H1 (cell line): Measurements from ENCODE around the gene TUBA4B. TPM values are rescaled to one million over a fixed set of nuclear protein-coding genes. Genes with fewer than 3 reads are reported as not detected.

ENCODE experiments used
- CTCF ChIA-PET: fragments of 300-600 bp; sonication (Branson Sonifier 250); formaldehyde crosslinking; loops from one replicate; lab custom pipeline; 2021; ENCODE audit not compliant: partially characterized antibody; lab: Charles Lee
- POLR2A ChIA-PET: fragments of 300-600 bp; sonication (Branson Sonifier 250); formaldehyde crosslinking; loops from one replicate; lab custom pipeline; 2021; ENCODE audit warnings: inconsistent platforms; ENCODE audit not compliant: partially characterized antibody; lab: Charles Lee
- DNase-seq, 2 experiments: peaks; one replicate each; pipeline versions ENCODE4 v3.0.0 to v3.0.0-alpha.2; 2010 to 2022; ENCODE audit warnings: low spot score in 2 of 2, low read depth in 1 of 2, mixed read lengths in 1 of 2
- FAIRE-seq: peaks from 2 replicates; lab custom pipeline; 2011; peaks lifted over from hg19 to GRCh38; lab: Jason Lieb, UNC
- H2AFZ ChIP-seq: 2 replicates; pipeline ENCODE4 v1.8.1; 2012; ENCODE audit warnings: low read length, inconsistent platforms
- H2AK5ac ChIP-seq: 2 replicates; pipeline ENCODE4 v1.6.1; 2013; ENCODE audit warnings: low read depth, low read length
- H2BK120ac ChIP-seq: replicated peaks from 2 replicates; pipeline ENCODE3; 2013; ENCODE audit warnings: low read depth, low read length, inconsistent platforms
- H2BK12ac ChIP-seq: 2 replicates; pipeline ENCODE4 v1.6.1; 2013; ENCODE audit warnings: low read depth, low read length
- H2BK15ac ChIP-seq: 2 replicates; pipeline ENCODE4 v1.6.1; 2013; ENCODE audit warnings: low read length
- H2BK20ac ChIP-seq: 2 replicates; pipeline ENCODE4 v1.6.1; 2013; ENCODE audit warnings: low read length
- H2BK5ac ChIP-seq: 2 replicates; pipeline ENCODE4 v1.6.1; 2013; ENCODE audit warnings: low read depth, low read length
- H3K14ac ChIP-seq: 2 replicates; pipeline ENCODE4 v1.6.1; 2013; ENCODE audit warnings: inconsistent platforms; ENCODE audit not compliant: insufficient read length
- H3K18ac ChIP-seq: 2 replicates; pipeline ENCODE4 v1.6.1; 2013; ENCODE audit warnings: low read length; ENCODE audit errors: extremely low read depth
- H3K23ac ChIP-seq: 2 replicates; pipeline ENCODE4 v1.6.1; 2013; ENCODE audit warnings: inconsistent platforms; ENCODE audit not compliant: insufficient read length
- H3K23me2 ChIP-seq: 2 replicates; pipeline ENCODE4 v1.6.1; 2013; ENCODE audit warnings: low read depth, low read length
- H3K27ac ChIP-seq: 2 replicates; pipeline ENCODE4 v1.6.1; 2011; ENCODE audit warnings: low read depth, low read length, inconsistent platforms
- H3K27me3 ChIP-seq, 4 experiments: replicated peaks in 1 of 4; 1 replicate in 1 of 4; 2 replicates in 3 of 4; pipeline versions ENCODE4 v1.6.1 to v1.8.1; 2011 to 2013; ENCODE audit warnings: low read length in 3 of 4, mild to moderate bottlenecking in 3 of 4, inconsistent platforms in 2 of 4, mixed read lengths in 2 of 4, moderate library complexity in 1 of 4; ENCODE audit not compliant: control insufficient read depth in 3 of 4, insufficient read depth in 3 of 4; ENCODE audit errors: extremely low read depth in 1 of 4
- H3K36me3 ChIP-seq, 4 experiments: 2 replicates each; pipeline versions ENCODE4 v1.6.1 to v1.8.1; 2011 to 2013; ENCODE audit warnings: mild to moderate bottlenecking in 4 of 4, low read length in 3 of 4, moderate library complexity in 2 of 4, control low read depth in 1 of 4, inconsistent platforms in 1 of 4; ENCODE audit not compliant: insufficient read depth in 4 of 4, control insufficient read depth in 2 of 4
- H3K4ac ChIP-seq: replicated peaks from 2 replicates; pipeline ENCODE3; 2013; ENCODE audit warnings: low read length, low read depth, mixed read lengths, inconsistent platforms; ENCODE audit not compliant: insufficient read length
- H3K4me1 ChIP-seq, 4 experiments: replicated peaks in 1 of 4; 1 replicate in 1 of 4; 2 replicates in 3 of 4; pipeline versions ENCODE4 v1.6.1 to v1.8.1; 2011 to 2013; ENCODE audit warnings: low read length in 3 of 4, inconsistent platforms in 2 of 4, mixed read lengths in 1 of 4; ENCODE audit not compliant: insufficient read depth in 4 of 4, control insufficient read depth in 3 of 4
- H3K4me2 ChIP-seq, 2 experiments: 2 replicates each; pipeline versions ENCODE4 v1.6.1 to v1.8.1; 2011 to 2013; ENCODE audit warnings: low read depth in 2 of 2, low read length in 2 of 2, control low read depth in 1 of 2, inconsistent platforms in 1 of 2, mild to moderate bottlenecking in 1 of 2; ENCODE audit not compliant: insufficient read depth in 1 of 2
- H3K4me3 ChIP-seq, 4 experiments: fragments of 200-600, 300-600 bp in 1 of 4; sonication (generic), shearing (Covaris generic), sonication (Bioruptor Twin) in 1 of 4; 2 replicates each; pipeline versions ENCODE4 v1.5.1 to v1.8.1; 2011 to 2016; ENCODE audit warnings: low read length in 4 of 4, low read depth in 3 of 4, control low read depth in 2 of 4, inconsistent platforms in 2 of 4, mild to moderate bottlenecking in 2 of 4, mixed read lengths in 1 of 4, moderate library complexity in 1 of 4; ENCODE audit not compliant: insufficient read depth in 2 of 4; ENCODE audit errors: extremely low read depth in 1 of 4
- H3K56ac ChIP-seq: replicated peaks from 2 replicates; pipeline ENCODE3; 2013; ENCODE audit warnings: low read depth, mild to moderate bottlenecking, mixed read lengths, low read length, inconsistent platforms; ENCODE audit not compliant: insufficient read length
- H3K79me1 ChIP-seq: 2 replicates; pipeline ENCODE4 v1.6.1; 2013; ENCODE audit warnings: low read depth, low read length, control low read depth
- H3K79me2 ChIP-seq, 2 experiments: 2 replicates each; pipeline versions ENCODE4 v1.6.1 to v1.8.1; 2012 to 2013; ENCODE audit warnings: low read length in 2 of 2, mild to moderate bottlenecking in 2 of 2, inconsistent platforms in 1 of 2; ENCODE audit not compliant: insufficient read depth in 2 of 2, control insufficient read depth in 1 of 2
- H3K9ac ChIP-seq, 4 experiments: replicated peaks in 1 of 4; 1 replicate in 1 of 4; 2 replicates in 3 of 4; pipeline versions ENCODE4 v1.6.1 to v1.8.1; 2011 to 2013; ENCODE audit warnings: low read depth in 3 of 4, low read length in 3 of 4, control low read depth in 2 of 4, mild to moderate bottlenecking in 2 of 4, moderate library complexity in 2 of 4, inconsistent platforms in 1 of 4; ENCODE audit errors: extremely low read depth in 1 of 4
- H3K9me3 ChIP-seq, 2 experiments: 2 replicates each; pipeline versions ENCODE4 v1.6.1 to v1.8.1; 2012 to 2013; ENCODE audit warnings: mild to moderate bottlenecking in 2 of 2, moderate library complexity in 2 of 2, control low read depth in 1 of 2, inconsistent platforms in 1 of 2, low read depth in 1 of 2, low read length in 1 of 2, mixed read lengths in 1 of 2; ENCODE audit not compliant: insufficient read depth in 2 of 2
- H4K20me1 ChIP-seq, 2 experiments: replicated peaks in 1 of 2; 2 replicates each; pipeline versions ENCODE3 to v1.8.1; 2011 to 2013; ENCODE audit warnings: inconsistent platforms in 2 of 2, low read length in 2 of 2, mild to moderate bottlenecking in 1 of 2; ENCODE audit not compliant: insufficient read depth in 2 of 2, control insufficient read depth in 1 of 2
- H4K5ac ChIP-seq: 2 replicates; pipeline ENCODE4 v1.6.1; 2013; ENCODE audit warnings: low read length, low read depth, mixed read lengths, inconsistent platforms; ENCODE audit not compliant: insufficient read length
- H4K8ac ChIP-seq: 2 replicates; pipeline ENCODE4 v1.8.0; 2013; ENCODE audit warnings: mild to moderate bottlenecking, moderate library complexity, low read length, inconsistent platforms; ENCODE audit not compliant: insufficient read depth; ENCODE audit errors: extremely low read depth
- H4K91ac ChIP-seq: replicated peaks from 2 replicates; pipeline ENCODE3; 2013; ENCODE audit warnings: low read length, mixed read lengths, inconsistent platforms; ENCODE audit not compliant: insufficient read length
- E2F6 ChIP-seq: IDR thresholded peaks from 2 replicates; pipeline ENCODE4 v1.6.1; 2012; ENCODE audit warnings: inconsistent platforms
- GTF2F1 ChIP-seq: IDR thresholded peaks from 2 replicates; pipeline ENCODE4 v1.6.1; 2012; ENCODE audit warnings: low read depth, low read length, improper control_type of control experiment, borderline replicate concordance
- SIX5 ChIP-seq: IDR thresholded peaks from 2 replicates; pipeline ENCODE4 v1.6.1; 2011; ENCODE audit warnings: mild to moderate bottlenecking, low read depth, low read length
- SP4 ChIP-seq: IDR thresholded peaks from 2 replicates; pipeline ENCODE4 v1.6.1; 2012; ENCODE audit warnings: low read length, inconsistent platforms
- WGBS, 2 experiments: shearing (Covaris generic) in 1 of 2; methylation state at CpG; one replicate each; pipeline versions ENCODE4 v1.1.6 to v1.1.7; 2013 to 2015; ENCODE audit warnings: low lambda C conversion rate in 2 of 2, mixed read lengths in 2 of 2, inconsistent platforms in 1 of 2, low coverage in 1 of 2, missing lambda C conversion rate in 1 of 2; ENCODE audit not compliant: insufficient replicate concordance in 2 of 2, insufficient coverage in 1 of 2, insufficient read length in 1 of 2; ENCODE audit errors: extremely low coverage in 1 of 2, missing lambda C conversion rate in 1 of 2; 5-methylcytosine and 5-hydroxymethylcytosine counted together
- polyA plus RNA-seq, 7 experiments: library from polyadenylated mRNA; depleted of rRNA in 3 of 7; stranded (reverse) in 5 of 7; unstranded in 2 of 7; fragments of >200 nt in 5 of 7; fragments of 200-250 nt in 2 of 7; gene quantifications; 1 replicate in 5 of 7; 2 replicates in 1 of 7; 4 replicates in 1 of 7; pipeline versions ENCODE4 v1.2.1 to v1.2.3, GENCODE V29; 2011 to 2013; ENCODE audit warnings: missing spikeins in 2 of 7, mixed read lengths in 2 of 7
- total RNA-seq: library from RNA; stranded (reverse); fragmentation: NEBNext Ultra II Directional; extraction: Animal tissue kit (Norgen Biotek cat#: 25700); gene quantifications from 2 replicates; pipeline ENCODE4 v1.2.1, GENCODE V29; 2021

Gene TUBA4B
- total and polyA plus RNA-seq, 2 of the 8 experiments (the other 6 are each of a cell fraction or from before 2014, with no cell fraction given): 0.08 to 0.24 TPM

GRCh38 chr2:219209236-219210195, 43.5 kb upstream of the TUBA4B start:
- Histone ChIP-seq H3K27ac (no peak overlapping the region), H3K79me2 (no peaks in the 10 kb centered on the region), H2AFZ (no peak overlapping the region), H4K5ac (no peak overlapping the region), H2BK12ac (no peak overlapping the region), H3K23me2 (peaks cover 10% of the 10 kb centered on the region), H3K14ac (no peak overlapping the region), H3K27me3 (no peaks in the 10 kb centered on the region), H3K36me3 (peaks cover 8 to 45% (median 21%) of the 10 kb centered on the region in 4 experiments), H3K56ac (no peak overlapping the region), H3K9me3 (no peaks in the 10 kb centered on the region), H2BK15ac (no peak overlapping the region), H2BK120ac (no peak overlapping the region), H3K4me3 (no peak overlapping the region), H3K18ac (no peak overlapping the region), H3K4ac (no peak overlapping the region), H3K4me1 (peaks cover 0 to 6% (median 3%) of the 10 kb centered on the region in 4 experiments; a peak in 5 of 7 replicates), H2BK20ac (no peak overlapping the region), H4K8ac (no peak overlapping the region), H3K9ac (no peak overlapping the region), H2BK5ac (no peak overlapping the region), H2AK5ac (no peak overlapping the region), H4K20me1 (peaks cover 0 to 4% of the 10 kb centered on the region in 2 experiments), H3K23ac (no peak overlapping the region), H3K4me2 (no peak overlapping the region), H3K79me1 (no peaks in the 10 kb centered on the region), H4K91ac (no peak overlapping the region)
- POLR2A ChIA-PET: interaction anchor here (0.9 to 6.1 kb wide), 4 partner anchors 9 to 21 kb away, joined by 3 to 101 read pairs (median 4); partner anchors contain the start of genes ABCB6 and ANKZF1
- no peak for DNase-seq
- 89% methylated on average over 18 of the region's 18 CpGs; no CpG with 5 or more reads in 1 of the 2 experiments for WGBS, 2 experiments
- CTCF ChIA-PET: interaction anchor here (1.5 kb wide), 1 partner anchor 10 kb away, joined by 3 read pairs; no protein-coding TSS in a partner anchor
- FAIRE-seq: no peak
- TF ChIP-seq GTF2F1 (no peak), E2F6 (no peak), SP4 (no peak), SIX5 (no peak)
